ENCODE data around the gene ITGAE. TPM values are rescaled to one million over a fixed set of nuclear protein-coding genes. Genes with fewer than 3 reads are reported as not detected.

The ITGAE gene
- total and polyA plus RNA-seq, 12 donors, result 4.9 to 85.4 (median 33.7) TPM

- peak overlapping the region in 4 of 5 donors; percentile 15 to 89 (median 74) for H3K27ac ChIP-seq
- H3K4me1 ChIP-seq (replicated peaks in 1 of 2), result peaks cover 27 to 42% of the 10 kb centered on the region in 2 donors
- no peaks in the 10 kb centered on the region for H3K27me3 ChIP-seq
- peaks cover 0 to 42% of the 10 kb centered on the region in 2 donors for H3K36me3 ChIP-seq (replicated peaks in 1 of 2)
- TF ChIP-seq CTCF (IDR thresholded peaks at IDR 0.05), result no peak
- TF ChIP-seq POLR2A (IDR thresholded peaks at IDR 0.05), result no peak
- no peak overlapping the region for H3K4me3 ChIP-seq
- no peak for DNase-seq
- intact Hi-C loops (cut with DNase I), result no loop called here
- H3K9me3 ChIP-seq (replicated peaks in 1 of 3), result no peaks in the 10 kb centered on the region
Measured at GRCh38 chr17:3719265-3719664, 81.7 kb downstream of the ITGAE start.

- no peak for DNase-seq
- H3K4me1 ChIP-seq (replicated peaks in 1 of 2), result peaks cover 26 to 38% of the 10 kb centered on the region in 2 donors
- no peak for TF ChIP-seq CTCF (IDR thresholded peaks at IDR 0.05)
- no peak for TF ChIP-seq POLR2A (IDR thresholded peaks at IDR 0.05)
- H3K27me3 ChIP-seq, result no peaks in the 10 kb centered on the region
- intact Hi-C loops (cut with DNase I), result no loop called here
- WGBS, 4 donors, result 74 to 91% (median 84%) methylated on average over 4 of the region's 4 CpGs
- H3K4me3 ChIP-seq, result no peak overlapping the region
- no peaks in the 10 kb centered on the region for H3K9me3 ChIP-seq (replicated peaks in 1 of 3)
- peaks cover 0 to 43% of the 10 kb centered on the region in 2 donors for H3K36me3 ChIP-seq (replicated peaks in 1 of 2)
- H3K27ac ChIP-seq, result no peak overlapping the region
Measured at GRCh38 chr17:3718201-3718600, 82.8 kb downstream of the ITGAE start.

- intact Hi-C loops (cut with DNase I), result no loop called here
- H3K4me1 ChIP-seq (replicated peaks in 1 of 2), result peaks cover 11 to 21% of the 10 kb centered on the region in 2 donors
- H3K36me3 ChIP-seq (replicated peaks in 1 of 2), result peaks cover 0 to 48% of the 10 kb centered on the region in 2 donors
- no peak overlapping the region for H3K27ac ChIP-seq
- no peaks in the 10 kb centered on the region for H3K9me3 ChIP-seq (replicated peaks in 1 of 3)
- H3K4me3 ChIP-seq, result no peak overlapping the region
- H3K27me3 ChIP-seq, result no peaks in the 10 kb centered on the region
- TF ChIP-seq POLR2A (IDR thresholded peaks at IDR 0.05) (no peak), CTCF (IDR thresholded peaks at IDR 0.05) (no peak)
- WGBS, 4 donors, result 81 to 93% (median 86%) methylated on average over 8 of the region's 8 CpGs
- no peak for DNase-seq
Measured at GRCh38 chr17:3715296-3715695, 85.7 kb downstream of the ITGAE start.

GRCh38 chr17:3712811-3713463 is 88.1 kb downstream of the ITGAE start:
- no peak for DNase-seq
- H3K4me1 ChIP-seq (replicated peaks in 1 of 2), result peaks cover 0 to 7% of the 10 kb centered on the region in 2 donors
- H3K4me3 ChIP-seq, result no peak overlapping the region
- H3K36me3 ChIP-seq (replicated peaks in 1 of 2), result peaks cover 0 to 41% of the 10 kb centered on the region in 2 donors
- no peaks in the 10 kb centered on the region for H3K9me3 ChIP-seq (replicated peaks in 1 of 3)
- H3K27ac ChIP-seq, result no peak overlapping the region
- no peaks in the 10 kb centered on the region for H3K27me3 ChIP-seq
- intact Hi-C loops (cut with DNase I), result no loop called here
- 73 to 80% (median 76%) methylated on average over 13 of the region's 13 CpGs for WGBS, 4 donors
- no peak for TF ChIP-seq POLR2A (IDR thresholded peaks at IDR 0.05)
- TF ChIP-seq CTCF (IDR thresholded peaks at IDR 0.05), result no peak
